K562 (cell line): ENCODE results near the gene ATRNL1. TPM values are rescaled to one million over a fixed set of nuclear protein-coding genes. Genes with fewer than 3 reads are reported as not detected.

Experiments used
- ATAC-seq: fragments of 200-7000 bp; cut with Tn5 transposase; 3 replicates; pipeline ENCODE4 v1.9.1; 2020; ENCODE audit warnings: moderate library complexity
- BruUV-seq: library from RNA; stranded (reverse); fragments of 400-500 nt; replicated peaks from 2 replicates; lab custom pipeline; 2021; lab: Mats Ljungman, UMichigan
- CTCF ChIA-PET: fragments of 300-600 bp; formaldehyde crosslinking; extraction: SDS; loops from one replicate; lab custom pipeline; 2021; ENCODE audit warnings: low intra/inter-chr PET ratio; lab: Yijun Ruan, JAX
- POLR2A ChIA-PET: fragments of 300-600, 350-650 bp; sonication (Branson Sonifier 250); formaldehyde crosslinking; extraction: SDS; loops from one replicate; lab custom pipeline; 2021; ENCODE audit warnings: antibody characterized with exemption, inconsistent platforms; lab: Yijun Ruan, JAX
- DNase-seq, 4 experiments: peaks; one replicate each; pipeline versions ENCODE4 v3.0.0 to v3.0.0-alpha.2; 2011 to 2018; ENCODE audit warnings: low spot score in 3 of 4, mixed read lengths in 3 of 4; ENCODE audit errors: extremely low read depth in 1 of 4
- FAIRE-seq: peaks from 2 replicates; lab custom pipeline; 2011; peaks lifted over from hg19 to GRCh38; lab: Jason Lieb, UNC
- H2AFZ ChIP-seq: 2 replicates; pipeline ENCODE4 v1.6.0; 2011; ENCODE audit warnings: low read depth, low read length, control low read depth, inconsistent platforms
- H3K27ac ChIP-seq: fragments of 200-600 bp; 3 replicates; pipeline ENCODE4 v1.8.0; 2011; ENCODE audit warnings: low read depth, mild to moderate bottlenecking, control low read depth, inconsistent platforms, low read length, moderate library complexity, mixed read lengths; ENCODE audit errors: extremely low read depth
- H3K27me3 ChIP-seq, 2 experiments: fragments of 300-600 bp in 1 of 2; 2 replicates in 1 of 2; 3 replicates in 1 of 2; pipeline versions ENCODE4 v1.6.0 to v1.8.0; 2011; ENCODE audit warnings: inconsistent platforms in 2 of 2, low read length in 2 of 2, mild to moderate bottlenecking in 1 of 2, mixed read lengths in 1 of 2, moderate library complexity in 1 of 2; ENCODE audit not compliant: control insufficient read depth in 2 of 2, insufficient read depth in 2 of 2
- H3K36me3 ChIP-seq: fragments of 300-600 bp; 3 replicates; pipeline ENCODE4 v1.8.0; 2011; ENCODE audit warnings: mild to moderate bottlenecking, low read length, inconsistent platforms; ENCODE audit not compliant: control insufficient read depth, insufficient read depth
- H3K4me1 ChIP-seq, 2 experiments: fragments of 200-600 bp in 1 of 2; replicated peaks in 1 of 2; 2 replicates in 1 of 2; 3 replicates in 1 of 2; pipeline versions ENCODE4 v1.5.1 to v1.8.0; 2011; ENCODE audit warnings: inconsistent platforms in 2 of 2, low read length in 2 of 2, mild to moderate bottlenecking in 1 of 2, mixed read lengths in 1 of 2, moderate library complexity in 1 of 2; ENCODE audit not compliant: control insufficient read depth in 2 of 2, insufficient read depth in 2 of 2
- H3K4me2 ChIP-seq: 2 replicates; pipeline ENCODE4 v1.6.1; 2011; ENCODE audit warnings: low read length, control low read depth, inconsistent platforms, mixed read lengths; ENCODE audit not compliant: insufficient read depth
- H3K4me3 ChIP-seq: fragments of 200-600 bp; sonication (generic), shearing (Covaris generic); 2 replicates; pipeline ENCODE4 v1.5.1; 2016; ENCODE audit warnings: control low read depth, inconsistent platforms
- H3K79me2 ChIP-seq: fragments of 200-600 bp; 3 replicates; pipeline ENCODE4 v1.8.0; 2011; ENCODE audit warnings: low read length, inconsistent platforms; ENCODE audit not compliant: control insufficient read depth, insufficient read depth
- H3K9ac ChIP-seq, 2 experiments: 2 replicates each; pipeline versions ENCODE4 v1.6.0 to v1.6.1; 2011; ENCODE audit warnings: low read depth in 2 of 2, low read length in 2 of 2, control low read depth in 1 of 2, inconsistent platforms in 1 of 2, mild to moderate bottlenecking in 1 of 2, mixed read lengths in 1 of 2; ENCODE audit not compliant: insufficient read depth in 1 of 2
- H3K9me1 ChIP-seq: one replicate; pipeline ENCODE4 v1.6.0; 2011; ENCODE audit warnings: inconsistent platforms, mild to moderate bottlenecking, low read length, moderate library complexity; ENCODE audit not compliant: control insufficient read depth, insufficient read depth
- H3K9me3 ChIP-seq: replicated peaks from 2 replicates; pipeline ENCODE4 v1.5.1; 2011; ENCODE audit warnings: low read depth, low read length, inconsistent platforms; ENCODE audit not compliant: control insufficient read depth, insufficient read depth
- H4K20me1 ChIP-seq: replicated peaks from 2 replicates; pipeline ENCODE4 v1.6.1; 2011; ENCODE audit warnings: low read length, inconsistent platforms, mixed read lengths; ENCODE audit not compliant: control insufficient read depth, insufficient read depth
- RNF219 ChIP-seq: fragments of 250-450 bp; sonication (Bioruptor Pico); IDR thresholded peaks from 2 replicates; pipeline ENCODE4 v1.5.0; 2022; ENCODE audit warnings: mild to moderate bottlenecking
- STAT6 ChIP-seq: sonication (generic); formaldehyde crosslinking; IDR thresholded peaks from 2 replicates; pipeline ENCODE4 v1.8.1; 2023; ENCODE audit warnings: mild to moderate bottlenecking, missing genetic modification reagents
- ZBTB34 ChIP-seq: fragments of 250-450 bp; sonication (Bioruptor Pico); IDR thresholded peaks from 2 replicates; pipeline ENCODE4 v1.8.0; 2021; ENCODE audit warnings: mild to moderate bottlenecking, moderate library complexity
- ZNF217 ChIP-seq: sonication (generic); formaldehyde crosslinking; IDR thresholded peaks from 2 replicates; pipeline ENCODE4 v1.8.0; 2022; ENCODE audit warnings: mild to moderate bottlenecking, missing genetic modification reagents
- WGBS: fragments of 100-300 bp; shearing (Covaris generic); methylation state at CpG from one replicate; pipeline ENCODE4 v1.1.6; 2016; ENCODE audit warnings: low coverage, mixed read lengths; ENCODE audit not compliant: insufficient coverage; ENCODE audit errors: missing lambda C conversion rate; 5-methylcytosine and 5-hydroxymethylcytosine counted together
- in situ Hi-C: fragments of 300-500 bp; cut with MboI; formaldehyde crosslinking; loops from 4 replicates; pipeline ENCODE4 v1.15.0; 2018; ENCODE audit warnings: inconsistent platforms, mixed read lengths
- intact Hi-C: fragments of 100-400 bp; cut with micrococcal nuclease; formaldehyde crosslinking; loops from 2 replicates; pipeline ENCODE4 v1.14.2; 2022
- polyA plus RNA-seq, 8 experiments: library from polyadenylated mRNA; depleted of rRNA in 4 of 8; stranded (reverse) in 5 of 8; unstranded in 3 of 8; fragments of >200 nt; fragmentation: Nextera tagmentation in 2 of 8; fragmentation: Illumina TruSeq in 1 of 8; extraction: Ambion mirVana in 2 of 8; extraction: Trizol in 1 of 8; gene quantifications; 2 replicates each; pipeline versions ENCODE4 v1.2.1 to v1.2.3, GENCODE V29; 2011 to 2014; ENCODE audit warnings: inconsistent platforms in 1 of 8, missing spikeins in 1 of 8
- total RNA-seq, 7 experiments: library from RNA; depleted of rRNA in 6 of 7; stranded (reverse); fragments of >200 nt in 6 of 7; fragmentation: Illumina TruSeq in 2 of 7; extraction: Trizol in 2 of 7; gene quantifications; 2 replicates each; pipeline versions ENCODE4 v1.2.1 to v1.2.3, GENCODE V29; 2011 to 2021; ENCODE audit warnings: low replicate concordance in 1 of 7

The ATRNL1 gene
- total and polyA plus RNA-seq, 9 of the 15 experiments (the other 6 are each of a cell fraction or from before 2014, with no cell fraction given) = 0.18 TPM; not detected in 8

- BruUV-seq = no TSS peak
- no peak overlapping the region for H2AFZ ChIP-seq
- no peaks in the 10 kb centered on the region for H3K79me2 ChIP-seq
- CTCF ChIA-PET = no interaction called here
- POLR2A ChIA-PET = no interaction called here
- no peak overlapping the region for H3K4me3 ChIP-seq
- no peaks in the 10 kb centered on the region for H3K4me1 ChIP-seq
- intact Hi-C loops = no loop called here
- no peak overlapping the region for H3K27ac ChIP-seq
- H3K4me2 ChIP-seq = no peak overlapping the region
- ATAC-seq (no peak), DNase-seq (no peak), FAIRE-seq (no peak)
- in situ Hi-C loops = no loop called here
- 0% methylated on average over 2 of the region's 3 CpGs for WGBS
- no peaks in the 10 kb centered on the region for H3K9me3 ChIP-seq
- no peaks in the 10 kb centered on the region for H3K36me3 ChIP-seq
- H3K9ac ChIP-seq = no peak overlapping the region
- H3K27me3 ChIP-seq = no peaks in the 10 kb centered on the region
- H4K20me1 ChIP-seq = no peaks in the 10 kb centered on the region
- H3K9me1 ChIP-seq = no peaks in the 10 kb centered on the region
- TF ChIP-seq ZBTB34 (CRISPR knock-in tag) (no peak), STAT6 (CRISPR knock-in tag) (no peak), ZNF217 (CRISPR knock-in tag) (no peak), RNF219 (CRISPR knock-in tag) (no peak)
Measured at GRCh38 chr10:115558252-115558651, 465.1 kb downstream of the ATRNL1 start.
